Body of pancreas (tissue), 4 donors: ENCODE data around the gene GMDS.

Experiments used
- POLR2A ChIP-seq, 3 donors: fragments of 450-650 bp; IDR thresholded peaks; one replicate each; pipeline ENCODE4 v1.6.1; 2016; ENCODE audit warnings: antibody characterized with exemption in 3 of 3, mild to moderate bottlenecking in 2 of 3
- TF ChIP-seq, protein P1 (sequence below), 7 experiments: fragments of 450-650 bp in 4 of 7; fragments of 200-600 bp in 3 of 7; sonication (generic) in 3 of 7; IDR thresholded peaks; one replicate each; pipeline ENCODE4 v1.5.1; 2016 to 2019; ENCODE audit warnings: antibody characterized with exemption in 7 of 7

DNA sequence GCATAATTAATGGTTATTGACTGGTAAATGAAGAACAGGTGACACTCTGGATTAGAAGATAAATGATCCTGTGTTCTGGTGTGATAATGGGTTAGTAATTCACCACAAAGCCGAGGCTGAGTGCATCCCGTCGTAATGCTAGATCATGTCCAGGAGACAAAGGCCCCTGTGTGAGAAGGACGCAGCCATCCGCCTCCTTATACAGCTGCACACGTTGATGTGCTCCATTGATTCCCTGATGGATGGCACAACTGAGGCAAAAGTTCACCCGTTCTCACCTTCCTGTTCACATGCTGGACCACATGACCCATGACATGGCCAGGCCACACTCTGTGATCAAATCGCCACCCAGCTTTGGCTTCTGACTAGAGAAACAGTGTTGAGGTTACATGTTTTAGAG lies 499.6 kb downstream of the GMDS start:
- TF ChIP-seq, protein P1, sequence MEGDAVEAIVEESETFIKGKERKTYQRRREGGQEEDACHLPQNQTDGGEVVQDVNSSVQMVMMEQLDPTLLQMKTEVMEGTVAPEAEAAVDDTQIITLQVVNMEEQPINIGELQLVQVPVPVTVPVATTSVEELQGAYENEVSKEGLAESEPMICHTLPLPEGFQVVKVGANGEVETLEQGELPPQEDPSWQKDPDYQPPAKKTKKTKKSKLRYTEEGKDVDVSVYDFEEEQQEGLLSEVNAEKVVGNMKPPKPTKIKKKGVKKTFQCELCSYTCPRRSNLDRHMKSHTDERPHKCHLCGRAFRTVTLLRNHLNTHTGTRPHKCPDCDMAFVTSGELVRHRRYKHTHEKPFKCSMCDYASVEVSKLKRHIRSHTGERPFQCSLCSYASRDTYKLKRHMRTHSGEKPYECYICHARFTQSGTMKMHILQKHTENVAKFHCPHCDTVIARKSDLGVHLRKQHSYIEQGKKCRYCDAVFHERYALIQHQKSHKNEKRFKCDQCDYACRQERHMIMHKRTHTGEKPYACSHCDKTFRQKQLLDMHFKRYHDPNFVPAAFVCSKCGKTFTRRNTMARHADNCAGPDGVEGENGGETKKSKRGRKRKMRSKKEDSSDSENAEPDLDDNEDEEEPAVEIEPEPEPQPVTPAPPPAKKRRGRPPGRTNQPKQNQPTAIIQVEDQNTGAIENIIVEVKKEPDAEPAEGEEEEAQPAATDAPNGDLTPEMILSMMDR (IDR thresholded peaks at IDR 0.05), result no peak
- TF ChIP-seq POLR2A (IDR thresholded peaks at IDR 0.05), result no peak
